ENCODE results near the gene LRFN2. TPM values are rescaled to one million over a fixed set of nuclear protein-coding genes. Genes with fewer than 3 reads are reported as not detected.

LRFN2 gene
- total and polyA plus RNA-seq, 2 donors from 2014 or later = not detected

GRCh38 chr6:40498148-40498547 lies 89.0 kb downstream of the LRFN2 start:
- Histone ChIP-seq H3K9me3 (ENCODE audit: control insufficient read depth in 2 of 3, insufficient read depth in 1 of 3, low read length in 3 of 3) (no peaks in the 10 kb centered on the region), H3K9ac (ENCODE audit: low read length in 3 of 3) (no peak overlapping the region), H3K36me3 (ENCODE audit: control insufficient read depth in 2 of 3, insufficient read depth in 3 of 3, low read length in 3 of 3) (no peaks in the 10 kb centered on the region), H3K27me3 (ENCODE audit: control insufficient read depth, insufficient read depth, low read length) (peaks cover under 1% of the 10 kb centered on the region), H3K27ac (ENCODE audit: low read depth in 2 of 2, low read length in 2 of 2) (no peak overlapping the region), H3K4me3 (ENCODE audit: low read length in 3 of 3) (no peak overlapping the region), H3K4me1 (ENCODE audit: control insufficient read depth in 2 of 3, insufficient read depth in 2 of 3, low read depth in 1 of 3, low read length in 3 of 3) (peaks cover 0 to 2% (median 0%) of the 10 kb centered on the region in 3 donors)
- intact Hi-C loops (cut with DNase I) = no loop called here
- no peak for DNase-seq
- no peak for TF ChIP-seq CTCF (IDR thresholded peaks at IDR 0.05; ENCODE audit: borderline replicate concordance, extremely low read depth, insufficient read depth)
- no peak for FAIRE-seq

- Histone ChIP-seq H3K27ac (ENCODE audit: low read depth in 2 of 2, low read length in 2 of 2) (no peak overlapping the region), H3K4me3 (ENCODE audit: low read length in 3 of 3) (no peak overlapping the region), H3K9me3 (ENCODE audit: control insufficient read depth in 2 of 3, insufficient read depth in 1 of 3, low read length in 3 of 3) (no peaks in the 10 kb centered on the region), H3K4me1 (ENCODE audit: control insufficient read depth in 2 of 3, insufficient read depth in 2 of 3, low read depth in 1 of 3, low read length in 3 of 3) (no peaks in the 10 kb centered on the region), H3K27me3 (ENCODE audit: control insufficient read depth, insufficient read depth, low read length) (peaks cover 2% of the 10 kb centered on the region), H3K36me3 (ENCODE audit: control insufficient read depth in 2 of 3, insufficient read depth in 3 of 3, low read length in 3 of 3) (no peaks in the 10 kb centered on the region), H3K9ac (ENCODE audit: low read length in 3 of 3) (no peak overlapping the region)
- FAIRE-seq = no peak
- intact Hi-C loops (cut with DNase I) = no loop called here
- peak in 2 of 5 donors; percentile 26 to 29 for DNase-seq
- no peak for TF ChIP-seq CTCF (IDR thresholded peaks at IDR 0.05; ENCODE audit: borderline replicate concordance, extremely low read depth, insufficient read depth)
Measured at GRCh38 chr6:40492187-40492586, 95.0 kb downstream of the LRFN2 start.

GRCh38 chr6:40490508-40490907 lies 96.7 kb downstream of the LRFN2 start:
- no peak for DNase-seq
- H3K4me1 ChIP-seq (ENCODE audit: control insufficient read depth in 2 of 3, insufficient read depth in 2 of 3, low read depth in 1 of 3, low read length in 3 of 3) = no peaks in the 10 kb centered on the region
- no peak for TF ChIP-seq CTCF (IDR thresholded peaks at IDR 0.05; ENCODE audit: borderline replicate concordance, extremely low read depth, insufficient read depth)

GRCh38 chr6:40489798-40490197 lies 97.4 kb downstream of the LRFN2 start:
- TF ChIP-seq CTCF (IDR thresholded peaks at IDR 0.05; ENCODE audit: borderline replicate concordance, extremely low read depth, insufficient read depth) = no peak
- Histone ChIP-seq H3K4me3 (ENCODE audit: low read length in 3 of 3) (no peak overlapping the region), H3K9me3 (ENCODE audit: control insufficient read depth in 2 of 3, insufficient read depth in 1 of 3, low read length in 3 of 3) (no peaks in the 10 kb centered on the region), H3K36me3 (ENCODE audit: control insufficient read depth in 2 of 3, insufficient read depth in 3 of 3, low read length in 3 of 3) (no peaks in the 10 kb centered on the region), H3K27ac (ENCODE audit: low read depth in 2 of 2, low read length in 2 of 2) (no peak overlapping the region), H3K4me1 (ENCODE audit: control insufficient read depth in 2 of 3, insufficient read depth in 2 of 3, low read depth in 1 of 3, low read length in 3 of 3) (no peaks in the 10 kb centered on the region), H3K27me3 (ENCODE audit: control insufficient read depth, insufficient read depth, low read length) (peaks cover 2% of the 10 kb centered on the region), H3K9ac (ENCODE audit: low read length in 3 of 3) (no peak overlapping the region)
- DNase-seq (no peak), FAIRE-seq (no peak)
- intact Hi-C loops (cut with DNase I) = no loop called here

More at GRCh38 chr6:40490508-40490907, 96.7 kb downstream of the LRFN2 start:
- no peak overlapping the region for H3K9ac ChIP-seq (ENCODE audit: low read length in 3 of 3)
- no peaks in the 10 kb centered on the region for H3K9me3 ChIP-seq (ENCODE audit: control insufficient read depth in 2 of 3, insufficient read depth in 1 of 3, low read length in 3 of 3)
- intact Hi-C loops (cut with DNase I) = no loop called here
- no peak for FAIRE-seq
- H3K27ac ChIP-seq (ENCODE audit: low read depth in 2 of 2, low read length in 2 of 2) = no peak overlapping the region
- no peaks in the 10 kb centered on the region for H3K36me3 ChIP-seq (ENCODE audit: control insufficient read depth in 2 of 3, insufficient read depth in 3 of 3, low read length in 3 of 3)
- no peak overlapping the region for H3K4me3 ChIP-seq (ENCODE audit: low read length in 3 of 3)
- H3K27me3 ChIP-seq (ENCODE audit: control insufficient read depth, insufficient read depth, low read length) = peaks cover 2% of the 10 kb centered on the region

Measured in kidney (tissue), 14 donors.